Body of pancreas (tissue), 4 donors: Measurements from ENCODE around the gene MMP17. TPM values are rescaled to one million over a fixed set of nuclear protein-coding genes. Genes with fewer than 3 reads are reported as not detected.

Experiments
- ATAC-seq: fragments of 150-250 bp; one replicate; pipeline ENCODE4 v1.9.1; 2016
- DNase-seq, 4 donors: peaks; one replicate each; pipeline ENCODE4 v3.0.0-alpha.2; 2019
- H3K27ac ChIP-seq, 4 donors: fragments of 200-600 bp; sonication (generic); 1 replicate in 3 of 4; 2 replicates in 1 of 4; pipeline versions ENCODE4 v1.5.1 to v1.6.1; 2016 to 2019; ENCODE audit warnings: mild to moderate bottlenecking in 1 of 4, mixed read lengths in 1 of 4, moderate library complexity in 1 of 4
- H3K27me3 ChIP-seq, 2 donors: fragments of 200-600 bp; sonication (generic); one replicate each; pipeline ENCODE4 v1.6.0; 2016; ENCODE audit warnings: mild to moderate bottlenecking in 1 of 2
- H3K36me3 ChIP-seq, 2 donors: fragments of 200-600 bp; sonication (generic); replicated peaks in 1 of 2; 2 replicates each; pipeline ENCODE4 v1.5.1; 2016; ENCODE audit warnings: low read depth in 2 of 2; ENCODE audit not compliant: insufficient read depth in 1 of 2
- H3K4me1 ChIP-seq: fragments of 200-600 bp; sonication (generic); one replicate; pipeline ENCODE4 v1.6.0; 2016
- H3K4me3 ChIP-seq, 2 donors: fragments of 200-600 bp; sonication (generic); 1 replicate in 1 of 2; 2 replicates in 1 of 2; pipeline ENCODE4 v1.5.1; 2016 to 2019
- H3K9me3 ChIP-seq, 3 donors: fragments of 200-600 bp; sonication (generic); 1 replicate in 2 of 3; 2 replicates in 1 of 3; pipeline ENCODE4 v1.5.1; 2016
- POLR2A ChIP-seq, 3 donors: fragments of 450-650 bp; IDR thresholded peaks; one replicate each; pipeline ENCODE4 v1.6.1; 2016; ENCODE audit warnings: antibody characterized with exemption in 3 of 3, mild to moderate bottlenecking in 2 of 3
- WGBS, 2 donors: methylation state at CpG; one replicate each; pipeline ENCODE4 v1.1.5; 2017; 5-methylcytosine and 5-hydroxymethylcytosine counted together
- intact Hi-C: fragments of 100-400 bp; cut with DNase I; formaldehyde crosslinking; loops from one replicate; pipeline ENCODE4 v1.15.1; 2023
- total RNA-seq, 2 donors: library from RNA; depleted of rRNA; stranded (reverse); fragments of >200 nt; gene quantifications; one replicate each; pipeline ENCODE4 v1.1.0, GENCODE V29; 2016
- TF ChIP-seq, protein P1 (sequence below), 7 experiments: fragments of 450-650 bp in 4 of 7; fragments of 200-600 bp in 3 of 7; sonication (generic) in 3 of 7; IDR thresholded peaks; one replicate each; pipeline ENCODE4 v1.5.1; 2016 to 2019; ENCODE audit warnings: antibody characterized with exemption in 7 of 7

The MMP17 gene
- total RNA-seq, 2 donors from 2014 or later, result 2.6 to 6.7 TPM

DNA sequence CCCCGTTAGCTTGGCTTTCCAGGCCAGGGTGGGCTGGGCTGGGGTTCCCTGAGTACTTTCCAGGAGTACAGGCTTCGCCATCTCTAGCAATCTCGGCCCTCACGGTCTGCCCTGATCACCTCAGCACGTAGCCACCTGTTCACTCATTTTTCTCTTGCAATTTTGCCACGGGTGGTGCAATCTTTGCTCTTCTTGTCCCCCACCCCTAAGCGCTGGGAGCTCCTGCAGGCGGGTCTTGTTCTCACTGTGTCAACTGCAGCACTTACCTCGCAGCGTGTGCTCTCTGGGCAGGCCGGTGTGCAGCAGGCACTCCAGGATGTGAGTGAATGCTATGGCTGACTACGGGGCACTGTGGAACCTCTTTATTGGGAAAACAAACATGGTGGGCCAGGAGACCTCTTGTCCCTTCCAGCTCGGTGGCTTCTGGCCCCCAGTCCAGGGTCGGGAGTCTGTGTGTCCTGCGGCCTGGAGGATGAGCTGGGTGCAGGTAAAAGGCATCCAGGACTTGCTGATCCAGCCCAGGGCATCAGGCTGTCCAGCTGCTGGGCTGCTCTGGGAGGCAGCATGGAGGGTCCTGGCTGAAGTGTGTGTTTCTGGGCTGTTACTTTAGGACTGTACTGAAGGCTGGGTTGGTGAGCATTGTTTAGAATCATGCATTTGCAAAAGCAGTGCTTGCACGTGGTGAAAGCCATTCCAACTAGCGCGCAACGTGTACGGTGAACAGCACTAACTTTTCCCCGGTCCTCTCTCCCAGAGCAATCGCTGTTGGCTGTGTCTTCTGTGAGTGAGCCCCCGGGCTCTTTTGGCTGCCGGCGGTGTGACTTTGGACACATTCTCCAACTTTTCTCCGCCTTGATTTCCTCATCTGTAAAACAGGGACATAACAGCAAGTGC lies 64.8 kb downstream of the MMP17 start:
- peak overlapping the region in 1 of 4 donors; percentile 100 for H3K27ac ChIP-seq

DNA sequence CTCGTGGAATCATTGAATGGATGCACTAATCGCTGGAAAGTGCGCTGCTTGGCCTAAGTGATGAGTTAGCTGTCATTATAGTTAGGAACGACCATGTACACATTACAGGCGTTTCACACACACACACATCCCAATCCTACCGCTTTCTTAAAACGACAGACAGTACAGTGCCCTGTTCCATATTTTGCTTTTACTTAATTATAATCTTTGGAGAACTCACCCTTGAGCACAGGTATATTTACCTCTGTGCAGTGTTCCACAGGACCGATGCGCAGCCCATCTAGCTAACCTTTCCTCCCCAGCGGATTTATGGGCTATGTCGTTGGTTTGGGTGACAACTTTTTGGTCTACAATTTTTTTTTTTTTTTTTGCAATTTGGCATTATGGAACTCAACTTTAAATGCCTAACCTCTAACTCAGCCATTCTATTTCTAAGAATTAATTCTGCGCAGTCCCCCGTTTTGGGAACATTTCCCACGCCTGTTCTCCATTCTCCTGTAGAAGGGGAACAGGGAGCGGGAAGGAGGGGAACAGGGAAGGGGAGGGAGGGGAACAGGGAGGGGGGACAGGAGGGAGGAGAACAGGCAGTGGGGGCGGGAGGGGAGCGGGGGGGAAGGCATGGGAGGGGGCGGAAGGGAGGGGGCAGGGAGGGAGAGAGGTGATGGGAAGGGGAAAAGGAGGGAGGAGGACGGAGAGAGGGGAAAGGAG lies 65.6 kb downstream of the MMP17 start:
- DNase-seq (no peak), ATAC-seq (no peak)
- H3K4me3 ChIP-seq, result no peak overlapping the region
- H3K9me3 ChIP-seq, result no peaks in the 10 kb centered on the region
- H3K27ac ChIP-seq, result peak overlapping the region in 3 of 4 donors; percentile 39 to 100 (median 98)
- H3K36me3 ChIP-seq, result no peaks in the 10 kb centered on the region
- 36 to 41% methylated on average over 16 to 18 of the region's 19 CpGs for WGBS, 2 donors
- TF ChIP-seq, protein P1, sequence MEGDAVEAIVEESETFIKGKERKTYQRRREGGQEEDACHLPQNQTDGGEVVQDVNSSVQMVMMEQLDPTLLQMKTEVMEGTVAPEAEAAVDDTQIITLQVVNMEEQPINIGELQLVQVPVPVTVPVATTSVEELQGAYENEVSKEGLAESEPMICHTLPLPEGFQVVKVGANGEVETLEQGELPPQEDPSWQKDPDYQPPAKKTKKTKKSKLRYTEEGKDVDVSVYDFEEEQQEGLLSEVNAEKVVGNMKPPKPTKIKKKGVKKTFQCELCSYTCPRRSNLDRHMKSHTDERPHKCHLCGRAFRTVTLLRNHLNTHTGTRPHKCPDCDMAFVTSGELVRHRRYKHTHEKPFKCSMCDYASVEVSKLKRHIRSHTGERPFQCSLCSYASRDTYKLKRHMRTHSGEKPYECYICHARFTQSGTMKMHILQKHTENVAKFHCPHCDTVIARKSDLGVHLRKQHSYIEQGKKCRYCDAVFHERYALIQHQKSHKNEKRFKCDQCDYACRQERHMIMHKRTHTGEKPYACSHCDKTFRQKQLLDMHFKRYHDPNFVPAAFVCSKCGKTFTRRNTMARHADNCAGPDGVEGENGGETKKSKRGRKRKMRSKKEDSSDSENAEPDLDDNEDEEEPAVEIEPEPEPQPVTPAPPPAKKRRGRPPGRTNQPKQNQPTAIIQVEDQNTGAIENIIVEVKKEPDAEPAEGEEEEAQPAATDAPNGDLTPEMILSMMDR (IDR thresholded peaks at IDR 0.05), result no peak
- no peak for TF ChIP-seq POLR2A (IDR thresholded peaks at IDR 0.05)
- no peaks in the 10 kb centered on the region for H3K27me3 ChIP-seq
- peaks cover 29% of the 10 kb centered on the region for H3K4me1 ChIP-seq
- intact Hi-C loops, result no loop called here

More for the DNA sequence above, 64.8 kb downstream of the MMP17 start:
- Histone ChIP-seq H3K4me3 (no peak overlapping the region), H3K36me3 (no peaks in the 10 kb centered on the region), H3K4me1 (peaks cover 21% of the 10 kb centered on the region), H3K27me3 (no peaks in the 10 kb centered on the region), H3K9me3 (no peaks in the 10 kb centered on the region)
- TF ChIP-seq, protein P1 (IDR thresholded peaks at IDR 0.05), result no peak
- TF ChIP-seq POLR2A (IDR thresholded peaks at IDR 0.05), result no peak
- DNase-seq (no peak), ATAC-seq (no peak)
- 75 to 78% methylated on average over 21 to 25 of the region's 26 CpGs for WGBS, 2 donors
- intact Hi-C loops, result no loop called here

DNA sequence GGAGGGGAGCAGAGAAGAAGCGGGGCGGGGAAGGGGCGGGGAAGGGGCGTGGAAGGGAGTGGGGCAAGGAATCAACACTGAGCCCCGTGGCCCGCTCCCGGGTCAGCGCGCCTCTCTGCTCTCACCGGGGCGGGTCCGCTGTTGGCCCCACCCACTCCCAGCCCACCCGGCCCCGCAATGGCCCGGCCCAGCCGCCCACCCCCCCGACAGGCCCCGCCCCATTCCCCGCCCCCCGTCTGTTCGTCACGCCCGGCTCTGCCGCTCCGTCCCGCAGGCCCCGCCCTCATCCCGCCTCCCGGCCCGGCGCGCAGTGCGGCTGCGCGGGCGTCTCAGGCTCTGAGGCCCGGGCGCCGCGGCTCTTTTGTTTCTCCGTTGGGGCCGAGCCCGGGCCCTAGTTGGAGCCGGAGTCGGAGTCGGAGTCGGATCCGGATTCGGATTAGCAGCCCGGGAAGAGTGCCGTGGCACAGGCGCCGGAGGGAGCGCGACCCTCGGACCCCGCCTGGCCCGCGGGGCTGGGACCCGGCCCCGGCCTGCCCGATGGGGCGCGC lies 66.2 kb downstream of the MMP17 start, which contains the start of gene ULK1:
Gene ULK1 (plus strand): TSS at position 310 of the 548 bp plus-strand sequence. CDS start 380 bp downstream, outside the sequence.
- Histone ChIP-seq H3K4me1 (peaks cover 35% of the 10 kb centered on the region), H3K27me3 (no peaks in the 10 kb centered on the region), H3K27ac (peak within 1 kb of the TSS; percentile 98 to 100 (median 100)), H3K9me3 (no peaks in the 10 kb centered on the region), H3K36me3 (no peaks in the 10 kb centered on the region), H3K4me3 (peak within 1 kb of the TSS; percentile 3 to 63)
- TF ChIP-seq, protein P1 (IDR thresholded peaks at IDR 0.05), result no peak
- TF ChIP-seq POLR2A (IDR thresholded peaks at IDR 0.05), result peak; percentile 91 to 93 (median 92)
- ATAC-seq (peak; percentile 51), DNase-seq (peak; percentile 95 to 97 (median 96))
- 1% methylated on average over 12 to 40 of the region's 64 CpGs for WGBS, 2 donors
- intact Hi-C loops, result no loop called here

DNA sequence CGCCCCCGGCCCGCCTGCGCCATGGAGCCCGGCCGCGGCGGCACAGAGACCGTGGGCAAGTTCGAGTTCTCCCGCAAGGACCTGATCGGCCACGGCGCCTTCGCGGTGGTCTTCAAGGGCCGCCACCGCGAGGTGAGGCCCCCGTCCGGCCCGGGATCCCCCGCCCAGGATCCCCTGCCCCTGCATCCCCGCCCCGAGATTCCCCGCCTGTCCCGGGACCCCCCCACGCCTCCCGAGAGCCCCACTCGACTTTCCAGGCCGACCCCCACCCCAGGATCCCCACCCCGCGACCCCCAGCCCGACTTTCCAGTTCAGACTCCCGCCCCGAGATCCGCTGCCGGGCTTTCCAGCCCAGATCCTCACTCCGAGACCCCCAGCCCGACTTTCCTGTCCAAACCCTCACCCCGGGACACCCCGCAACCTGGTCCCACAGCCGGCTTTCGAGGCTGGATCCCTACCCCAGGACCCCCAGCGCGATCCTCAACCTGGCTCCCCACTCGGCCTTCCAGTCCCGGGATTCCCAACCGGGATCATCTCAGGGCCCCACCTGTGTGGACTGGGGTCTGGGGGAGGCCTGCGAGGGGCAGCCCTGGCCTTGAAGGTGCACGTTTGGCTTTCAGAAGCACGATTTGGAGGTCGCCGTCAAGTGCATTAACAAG lies 66.9 kb downstream of the MMP17 start:
- Histone ChIP-seq H3K4me3 (peak overlapping the region; percentile 3 to 63), H3K4me1 (peaks cover 42% of the 10 kb centered on the region), H3K9me3 (no peaks in the 10 kb centered on the region), H3K27ac (peak overlapping the region; percentile 98 to 100 (median 100)), H3K27me3 (no peaks in the 10 kb centered on the region), H3K36me3 (no peaks in the 10 kb centered on the region)
- TF ChIP-seq, protein P1 (IDR thresholded peaks at IDR 0.05), result no peak
- TF ChIP-seq POLR2A (IDR thresholded peaks at IDR 0.05), result no peak
- no peak for ATAC-seq
- WGBS, 2 donors, result 1 to 2% methylated on average over 16 to 48 of the region's 54 CpGs
- intact Hi-C loops, result no loop called here
- DNase-seq, result peak in 1 of 4 donors; percentile 21
